Fibroblast of pulmonary artery (primary cell): ENCODE measurements around the gene CLECL1.
"Not testable (repeated sequence)": the region's sequence is repeated elsewhere in the genome, so short reads cannot be mapped to it uniquely, and the experiment has no call there.

Source experiments
- DNase-seq: peaks from one replicate; pipeline ENCODE4 v3.0.0-alpha.2; 2010; ENCODE audit warnings: low read depth
- H3K4me3 ChIP-seq: replicated peaks from 2 replicates; pipeline ENCODE4 v1.5.1; 2011; ENCODE audit warnings: low read depth, mild to moderate bottlenecking, control low read depth, low read length, moderate library complexity
- TF ChIP-seq, protein P1 (sequence below): IDR thresholded peaks from 2 replicates; pipeline ENCODE4 v1.5.1; 2011; ENCODE audit warnings: mild to moderate bottlenecking, control low read depth, low read length, inconsistent platforms; ENCODE audit errors: missing control alignments

Gene CLECL1

GRCh38 chr12:9700606-9700956, 32.3 kb downstream of the CLECL1 start:
- TF ChIP-seq, protein P1, sequence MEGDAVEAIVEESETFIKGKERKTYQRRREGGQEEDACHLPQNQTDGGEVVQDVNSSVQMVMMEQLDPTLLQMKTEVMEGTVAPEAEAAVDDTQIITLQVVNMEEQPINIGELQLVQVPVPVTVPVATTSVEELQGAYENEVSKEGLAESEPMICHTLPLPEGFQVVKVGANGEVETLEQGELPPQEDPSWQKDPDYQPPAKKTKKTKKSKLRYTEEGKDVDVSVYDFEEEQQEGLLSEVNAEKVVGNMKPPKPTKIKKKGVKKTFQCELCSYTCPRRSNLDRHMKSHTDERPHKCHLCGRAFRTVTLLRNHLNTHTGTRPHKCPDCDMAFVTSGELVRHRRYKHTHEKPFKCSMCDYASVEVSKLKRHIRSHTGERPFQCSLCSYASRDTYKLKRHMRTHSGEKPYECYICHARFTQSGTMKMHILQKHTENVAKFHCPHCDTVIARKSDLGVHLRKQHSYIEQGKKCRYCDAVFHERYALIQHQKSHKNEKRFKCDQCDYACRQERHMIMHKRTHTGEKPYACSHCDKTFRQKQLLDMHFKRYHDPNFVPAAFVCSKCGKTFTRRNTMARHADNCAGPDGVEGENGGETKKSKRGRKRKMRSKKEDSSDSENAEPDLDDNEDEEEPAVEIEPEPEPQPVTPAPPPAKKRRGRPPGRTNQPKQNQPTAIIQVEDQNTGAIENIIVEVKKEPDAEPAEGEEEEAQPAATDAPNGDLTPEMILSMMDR: no peak
- no peak for DNase-seq
- no peak overlapping the region for H3K4me3 ChIP-seq

- TF ChIP-seq, protein P1: no peak
- no peak overlapping the region for H3K4me3 ChIP-seq
- peak; percentile 33 for DNase-seq
Measured at GRCh38 chr12:9699898-9700605, 32.8 kb downstream of the CLECL1 start.

DNA sequence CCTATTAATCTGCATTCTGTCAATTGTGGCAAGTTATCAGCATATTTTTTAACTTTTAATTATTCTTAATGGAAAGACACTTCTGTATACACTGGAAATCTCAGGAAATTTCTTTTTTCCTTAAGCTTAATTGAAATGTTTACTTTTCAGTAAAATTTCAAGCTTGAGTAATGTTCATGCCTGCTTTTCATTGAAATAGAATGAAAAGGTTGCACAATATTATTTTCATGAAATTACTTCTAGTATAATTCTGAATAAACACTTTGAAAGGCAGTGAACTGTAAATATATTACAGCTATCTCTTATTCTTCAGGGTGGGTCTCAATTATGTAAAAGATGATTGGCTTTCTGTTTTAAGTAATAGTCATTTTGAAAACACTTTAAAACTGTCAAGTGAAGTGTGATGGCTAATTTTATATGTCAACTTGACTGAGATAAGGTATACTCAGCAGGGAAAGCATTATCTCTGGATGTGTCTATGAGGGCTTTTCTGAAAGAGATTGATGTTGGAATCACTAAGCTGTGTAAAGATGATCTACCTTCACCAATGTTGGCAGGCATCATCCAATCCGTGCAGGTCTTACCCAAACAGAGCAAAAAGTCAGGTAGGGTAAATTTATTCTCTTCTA, 33.5 kb downstream of the CLECL1 start:
- TF ChIP-seq, protein P1: no peak
- no peak for DNase-seq
- H3K4me3 ChIP-seq: no peak overlapping the region

DNA sequence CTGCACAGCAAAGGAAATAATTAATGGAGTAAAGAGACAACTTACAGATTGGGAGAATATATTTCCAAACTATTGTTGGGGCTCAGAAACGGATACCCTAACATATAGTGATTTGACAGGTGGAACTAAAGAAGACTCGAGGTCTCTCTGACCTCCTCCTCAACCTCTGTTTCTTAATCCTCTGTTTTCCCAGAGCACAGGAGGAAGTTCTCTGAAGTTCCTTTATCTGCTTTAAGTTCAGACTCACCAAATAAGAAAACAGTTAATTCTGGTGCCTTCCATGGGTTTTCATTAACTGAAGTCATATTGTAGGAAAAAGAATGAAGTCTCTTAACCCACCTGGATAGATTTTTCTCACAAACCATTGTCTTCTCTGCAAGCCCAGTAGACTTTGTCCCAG, 34.2 kb downstream of the CLECL1 start:
- no peak for DNase-seq
- TF ChIP-seq, protein P1: no peak
- H3K4me3 ChIP-seq: no peak overlapping the region

- DNase-seq: no peak
- H3K4me3 ChIP-seq: no peak overlapping the region
- TF ChIP-seq, protein P1: no peak
Measured at GRCh38 chr12:9697619-9698018, 35.3 kb downstream of the CLECL1 start.

DNA sequence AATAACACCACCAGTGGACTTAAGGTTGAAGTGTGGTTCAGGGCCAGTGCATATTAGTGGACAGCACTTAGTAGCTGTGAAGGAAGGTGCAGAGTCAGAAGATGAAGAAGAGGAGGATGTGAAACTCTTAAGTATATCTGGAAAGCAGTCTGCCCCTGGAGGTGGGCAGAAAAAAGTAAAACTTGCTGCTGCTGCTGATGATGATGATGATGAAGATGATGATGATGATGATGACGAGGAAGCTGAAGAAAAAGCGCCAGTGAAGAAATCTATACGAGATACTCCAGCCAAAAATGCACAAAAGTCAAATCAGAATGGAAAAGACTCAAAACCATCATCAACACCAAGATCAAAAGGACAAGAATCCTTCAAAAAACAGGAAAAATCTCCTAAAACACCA, 37.2 kb downstream of the CLECL1 start:
- not testable (repeated sequence) for DNase-seq, H3K4me3 ChIP-seq

DNA sequence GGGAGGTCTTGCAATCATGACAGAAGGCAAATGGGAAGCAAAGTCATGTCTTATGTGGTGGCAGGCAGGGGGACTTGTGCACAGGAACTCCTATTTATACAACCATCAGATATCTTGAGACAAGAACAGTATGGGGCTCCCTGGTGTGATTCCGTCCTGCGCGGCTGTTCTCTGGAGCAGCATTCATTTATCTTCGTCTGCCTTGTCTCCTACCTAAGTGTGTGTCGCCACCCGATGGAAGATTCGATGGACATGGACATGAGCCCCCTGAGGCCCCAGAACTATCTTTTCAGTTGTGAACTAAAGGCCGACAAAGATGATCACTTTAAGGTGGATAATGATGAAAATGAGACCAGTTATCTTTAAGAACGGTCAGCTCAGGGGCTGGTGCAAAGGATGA, 37.7 kb downstream of the CLECL1 start:
- not testable (repeated sequence) for H3K4me3 ChIP-seq, DNase-seq

GRCh38 chr12:9694241-9694640, 38.7 kb downstream of the CLECL1 start:
- H3K4me3 ChIP-seq: no peak overlapping the region
- TF ChIP-seq, protein P1: no peak
- no peak for DNase-seq
